SK-N-SH treated with all-trans-retinoic acid at 6 μM for 48 hours (cell line): ENCODE measurements around the gene SYNGAP1.

ENCODE experiments used
- ATAC-seq: fragments of 200-7000 bp; cut with Tn5 transposase; 3 replicates; pipeline ENCODE4 v1.9.1; 2020; ENCODE audit warnings: mild to moderate bottlenecking, moderate library complexity
- ARNTL ChIP-seq: fragments of 450-650 bp; formaldehyde crosslinking; IDR thresholded peaks from 2 replicates; pipeline ENCODE4 v1.5.0; 2020; ENCODE audit warnings: low read depth, mild to moderate bottlenecking, moderate library complexity, borderline replicate concordance
- BACH2 ChIP-seq: fragments of 250-450 bp; sonication (Bioruptor Pico); IDR thresholded peaks from 2 replicates; pipeline ENCODE4 v1.9.0; 2021; ENCODE audit warnings: mild to moderate bottlenecking, borderline replicate concordance
- CSRNP3 ChIP-seq: fragments of 250-450 bp; sonication (Bioruptor Pico); IDR thresholded peaks from 2 replicates; pipeline ENCODE4 v1.5.1; 2021; ENCODE audit warnings: mild to moderate bottlenecking, moderate library complexity
- ESRRG ChIP-seq: fragments of 250-450 bp; sonication (Bioruptor Pico); IDR thresholded peaks from 2 replicates; pipeline ENCODE4 v1.6.1; 2021; ENCODE audit warnings: mild to moderate bottlenecking
- GLIS3 ChIP-seq: fragments of 250-450 bp; sonication (Bioruptor Pico); IDR thresholded peaks from 2 replicates; pipeline ENCODE4 v1.5.0; 2020; ENCODE audit warnings: mild to moderate bottlenecking, moderate library complexity
- OSR1 ChIP-seq: fragments of 250-450 bp; sonication (Bioruptor Pico); IDR thresholded peaks from 2 replicates; pipeline ENCODE4 v1.8.0; 2022; ENCODE audit warnings: moderate library complexity, mild to moderate bottlenecking, inconsistent platforms
- PPARA ChIP-seq: fragments of 250-450 bp; sonication (Bioruptor Pico); IDR thresholded peaks from 2 replicates; pipeline ENCODE4 v1.5.0; 2020; ENCODE audit warnings: mild to moderate bottlenecking, borderline replicate concordance
- RARB ChIP-seq: fragments of 250-450 bp; sonication (Bioruptor Pico); IDR thresholded peaks from 2 replicates; pipeline ENCODE4 v1.8.0; 2021; ENCODE audit warnings: mild to moderate bottlenecking, moderate library complexity
- TOX ChIP-seq: fragments of 250-450 bp; sonication (Bioruptor Pico); IDR thresholded peaks from 2 replicates; pipeline ENCODE4 v1.8.0; 2021; ENCODE audit warnings: mild to moderate bottlenecking, moderate library complexity, borderline replicate concordance
- ZC3H10 ChIP-seq: fragments of 250-450 bp; sonication (Bioruptor Pico); IDR thresholded peaks from 2 replicates; pipeline ENCODE4 v1.5.1; 2021; ENCODE audit warnings: mild to moderate bottlenecking, moderate library complexity
- ZFP30 ChIP-seq: fragments of 450-650 bp; formaldehyde crosslinking; IDR thresholded peaks from 2 replicates; pipeline ENCODE4 v1.5.0; 2022; ENCODE audit warnings: mild to moderate bottlenecking, moderate library complexity
- ZNF70 ChIP-seq: fragments of 450-650 bp; formaldehyde crosslinking; IDR thresholded peaks from 2 replicates; pipeline ENCODE4 v1.5.0; 2020; ENCODE audit warnings: mild to moderate bottlenecking, moderate library complexity
- TF ChIP-seq, protein P1 (sequence below): fragments of 250-450 bp; sonication (Bioruptor Pico); IDR thresholded peaks from 2 replicates; pipeline ENCODE4 v1.5.1; 2020; ENCODE audit warnings: low read depth, mild to moderate bottlenecking, moderate library complexity
- TF ChIP-seq, protein P2 (sequence below): fragments of 250-450 bp; sonication (Bioruptor Pico); IDR thresholded peaks from 2 replicates; pipeline ENCODE4 v1.8.0; 2020; ENCODE audit warnings: mild to moderate bottlenecking, moderate library complexity, borderline replicate concordance
- TF ChIP-seq, protein P3 (sequence below): fragments of 250-450 bp; sonication (Bioruptor Pico); IDR thresholded peaks from 2 replicates; pipeline ENCODE4 v1.5.0; 2020; ENCODE audit warnings: mild to moderate bottlenecking, moderate library complexity

The SYNGAP1 gene

GRCh38 chr6:33414592-33415271 is 5.1 kb upstream of the SYNGAP1 start:
- TF ChIP-seq ESRRG (CRISPR knock-in tag), result no peak
- TF ChIP-seq RARB (CRISPR knock-in tag), result no peak
- TF ChIP-seq, protein P1, sequence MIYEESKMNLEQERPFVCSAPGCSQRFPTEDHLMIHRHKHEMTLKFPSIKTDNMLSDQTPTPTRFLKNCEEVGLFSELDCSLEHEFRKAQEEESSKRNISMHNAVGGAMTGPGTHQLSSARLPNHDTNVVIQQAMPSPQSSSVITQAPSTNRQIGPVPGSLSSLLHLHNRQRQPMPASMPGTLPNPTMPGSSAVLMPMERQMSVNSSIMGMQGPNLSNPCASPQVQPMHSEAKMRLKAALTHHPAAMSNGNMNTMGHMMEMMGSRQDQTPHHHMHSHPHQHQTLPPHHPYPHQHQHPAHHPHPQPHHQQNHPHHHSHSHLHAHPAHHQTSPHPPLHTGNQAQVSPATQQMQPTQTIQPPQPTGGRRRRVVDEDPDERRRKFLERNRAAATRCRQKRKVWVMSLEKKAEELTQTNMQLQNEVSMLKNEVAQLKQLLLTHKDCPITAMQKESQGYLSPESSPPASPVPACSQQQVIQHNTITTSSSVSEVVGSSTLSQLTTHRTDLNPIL, result no peak
- no peak for TF ChIP-seq TOX (CRISPR knock-in tag)
- TF ChIP-seq ARNTL (CRISPR knock-in tag), result no peak
- TF ChIP-seq, protein P2, sequence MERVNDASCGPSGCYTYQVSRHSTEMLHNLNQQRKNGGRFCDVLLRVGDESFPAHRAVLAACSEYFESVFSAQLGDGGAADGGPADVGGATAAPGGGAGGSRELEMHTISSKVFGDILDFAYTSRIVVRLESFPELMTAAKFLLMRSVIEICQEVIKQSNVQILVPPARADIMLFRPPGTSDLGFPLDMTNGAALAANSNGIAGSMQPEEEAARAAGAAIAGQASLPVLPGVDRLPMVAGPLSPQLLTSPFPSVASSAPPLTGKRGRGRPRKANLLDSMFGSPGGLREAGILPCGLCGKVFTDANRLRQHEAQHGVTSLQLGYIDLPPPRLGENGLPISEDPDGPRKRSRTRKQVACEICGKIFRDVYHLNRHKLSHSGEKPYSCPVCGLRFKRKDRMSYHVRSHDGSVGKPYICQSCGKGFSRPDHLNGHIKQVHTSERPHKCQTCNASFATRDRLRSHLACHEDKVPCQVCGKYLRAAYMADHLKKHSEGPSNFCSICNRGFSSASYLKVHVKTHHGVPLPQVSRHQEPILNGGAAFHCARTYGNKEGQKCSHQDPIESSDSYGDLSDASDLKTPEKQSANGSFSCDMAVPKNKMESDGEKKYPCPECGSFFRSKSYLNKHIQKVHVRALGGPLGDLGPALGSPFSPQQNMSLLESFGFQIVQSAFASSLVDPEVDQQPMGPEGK, result no peak
- TF ChIP-seq, protein P3, sequence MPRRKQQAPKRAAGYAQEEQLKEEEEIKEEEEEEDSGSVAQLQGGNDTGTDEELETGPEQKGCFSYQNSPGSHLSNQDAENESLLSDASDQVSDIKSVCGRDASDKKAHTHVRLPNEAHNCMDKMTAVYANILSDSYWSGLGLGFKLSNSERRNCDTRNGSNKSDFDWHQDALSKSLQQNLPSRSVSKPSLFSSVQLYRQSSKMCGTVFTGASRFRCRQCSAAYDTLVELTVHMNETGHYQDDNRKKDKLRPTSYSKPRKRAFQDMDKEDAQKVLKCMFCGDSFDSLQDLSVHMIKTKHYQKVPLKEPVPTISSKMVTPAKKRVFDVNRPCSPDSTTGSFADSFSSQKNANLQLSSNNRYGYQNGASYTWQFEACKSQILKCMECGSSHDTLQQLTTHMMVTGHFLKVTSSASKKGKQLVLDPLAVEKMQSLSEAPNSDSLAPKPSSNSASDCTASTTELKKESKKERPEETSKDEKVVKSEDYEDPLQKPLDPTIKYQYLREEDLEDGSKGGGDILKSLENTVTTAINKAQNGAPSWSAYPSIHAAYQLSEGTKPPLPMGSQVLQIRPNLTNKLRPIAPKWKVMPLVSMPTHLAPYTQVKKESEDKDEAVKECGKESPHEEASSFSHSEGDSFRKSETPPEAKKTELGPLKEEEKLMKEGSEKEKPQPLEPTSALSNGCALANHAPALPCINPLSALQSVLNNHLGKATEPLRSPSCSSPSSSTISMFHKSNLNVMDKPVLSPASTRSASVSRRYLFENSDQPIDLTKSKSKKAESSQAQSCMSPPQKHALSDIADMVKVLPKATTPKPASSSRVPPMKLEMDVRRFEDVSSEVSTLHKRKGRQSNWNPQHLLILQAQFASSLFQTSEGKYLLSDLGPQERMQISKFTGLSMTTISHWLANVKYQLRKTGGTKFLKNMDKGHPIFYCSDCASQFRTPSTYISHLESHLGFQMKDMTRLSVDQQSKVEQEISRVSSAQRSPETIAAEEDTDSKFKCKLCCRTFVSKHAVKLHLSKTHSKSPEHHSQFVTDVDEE (CRISPR knock-in tag), result no peak
- TF ChIP-seq ZNF70 (CRISPR knock-in tag), result no peak

DNA sequence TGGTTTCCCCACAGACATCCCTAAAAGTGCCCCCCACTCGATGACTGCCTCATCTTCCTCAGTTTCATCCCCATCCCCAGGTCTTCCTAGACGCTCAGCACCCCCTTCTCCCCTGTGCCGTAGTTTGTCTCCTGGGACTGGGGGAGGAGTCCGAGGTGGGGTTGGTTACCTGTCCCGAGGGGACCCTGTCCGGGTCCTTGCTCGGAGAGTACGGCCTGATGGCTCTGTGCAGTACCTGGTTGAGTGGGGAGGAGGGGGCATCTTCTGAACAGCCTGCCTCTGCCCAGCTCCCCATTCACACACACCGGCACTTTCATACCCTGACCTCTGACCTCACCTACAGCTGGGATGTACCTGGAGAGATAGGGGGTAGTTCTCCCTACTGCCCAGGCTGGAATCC is 4.0 kb upstream of the SYNGAP1 start:
- TF ChIP-seq RARB (CRISPR knock-in tag) (no peak), TOX (CRISPR knock-in tag) (no peak), ZC3H10 (CRISPR knock-in tag) (no peak), ESRRG (CRISPR knock-in tag) (no peak), OSR1 (no peak), GLIS3 (CRISPR knock-in tag) (no peak), PPARA (CRISPR knock-in tag) (no peak), BACH2 (CRISPR knock-in tag) (no peak), ZFP30 (CRISPR knock-in tag) (no peak), CSRNP3 (no peak)
- TF ChIP-seq, protein P2, result no peak
- TF ChIP-seq, protein P3 (CRISPR knock-in tag), result no peak
- ATAC-seq, result no peak

More at GRCh38 chr6:33414592-33415271, 5.1 kb upstream of the SYNGAP1 start:
- ATAC-seq, result no peak
